C4-2B (cell line): Measurements from ENCODE around the gene CLIC3.

Experiments
- ZFX ChIP-seq: fragments of 450-650 bp; IDR thresholded peaks from 2 replicates; pipeline ENCODE4 v1.6.1; 2017
- TF ChIP-seq, protein P1 (sequence below): fragments of 450-650 bp; conservative IDR thresholded peaks from 2 replicates; pipeline ENCODE4 v1.5.1; 2017; ENCODE audit warnings: mild to moderate bottlenecking

DNA sequence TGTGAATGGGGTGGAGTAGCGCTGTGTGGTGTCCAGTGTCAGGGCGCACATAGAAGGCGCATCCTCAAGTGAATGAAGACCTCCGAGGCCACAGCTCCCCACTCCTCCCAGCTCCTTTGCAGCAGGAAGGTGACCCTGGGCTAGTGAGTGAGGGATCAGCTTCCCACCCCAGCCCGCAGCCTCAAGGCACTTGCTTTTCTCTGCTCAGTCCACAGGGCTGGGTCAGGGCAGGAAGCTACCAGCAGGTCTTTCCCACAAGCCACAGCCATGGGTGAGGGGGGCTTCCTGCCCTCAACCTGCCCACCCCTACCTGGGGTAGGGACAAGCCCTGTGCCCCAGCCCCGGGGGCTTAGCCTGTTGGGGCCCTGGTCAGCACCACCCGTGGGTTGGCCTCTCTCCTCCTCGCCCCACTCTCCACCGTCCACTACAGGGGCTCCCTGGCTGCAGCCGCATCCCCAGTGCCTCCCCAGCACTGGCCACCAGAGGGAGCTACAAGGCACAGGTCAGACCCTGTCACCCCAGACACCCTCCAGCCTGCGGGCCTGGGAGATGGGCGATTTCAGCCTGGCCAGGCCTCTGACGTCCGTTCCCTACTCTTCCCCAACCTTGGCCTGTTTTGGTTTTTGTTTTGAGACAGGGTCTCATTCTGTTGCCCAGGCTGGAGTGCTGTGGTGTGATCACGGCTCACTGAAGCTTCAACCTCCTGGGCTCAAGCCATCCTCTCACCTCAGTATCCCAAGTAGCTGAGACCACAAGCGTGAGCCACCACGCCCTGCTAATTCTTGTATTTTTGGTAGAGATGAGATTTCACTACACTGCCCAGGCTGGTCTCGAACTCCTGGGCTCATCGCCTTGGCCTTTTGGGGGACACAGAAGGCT lies 32.9 kb upstream of the CLIC3 start:
- TF ChIP-seq, protein P1, sequence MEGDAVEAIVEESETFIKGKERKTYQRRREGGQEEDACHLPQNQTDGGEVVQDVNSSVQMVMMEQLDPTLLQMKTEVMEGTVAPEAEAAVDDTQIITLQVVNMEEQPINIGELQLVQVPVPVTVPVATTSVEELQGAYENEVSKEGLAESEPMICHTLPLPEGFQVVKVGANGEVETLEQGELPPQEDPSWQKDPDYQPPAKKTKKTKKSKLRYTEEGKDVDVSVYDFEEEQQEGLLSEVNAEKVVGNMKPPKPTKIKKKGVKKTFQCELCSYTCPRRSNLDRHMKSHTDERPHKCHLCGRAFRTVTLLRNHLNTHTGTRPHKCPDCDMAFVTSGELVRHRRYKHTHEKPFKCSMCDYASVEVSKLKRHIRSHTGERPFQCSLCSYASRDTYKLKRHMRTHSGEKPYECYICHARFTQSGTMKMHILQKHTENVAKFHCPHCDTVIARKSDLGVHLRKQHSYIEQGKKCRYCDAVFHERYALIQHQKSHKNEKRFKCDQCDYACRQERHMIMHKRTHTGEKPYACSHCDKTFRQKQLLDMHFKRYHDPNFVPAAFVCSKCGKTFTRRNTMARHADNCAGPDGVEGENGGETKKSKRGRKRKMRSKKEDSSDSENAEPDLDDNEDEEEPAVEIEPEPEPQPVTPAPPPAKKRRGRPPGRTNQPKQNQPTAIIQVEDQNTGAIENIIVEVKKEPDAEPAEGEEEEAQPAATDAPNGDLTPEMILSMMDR: peak; percentile 97
- no peak for TF ChIP-seq ZFX
